CD4-positive, CD25-positive, alpha-beta regulatory T cell (primary cell): Measurements from ENCODE around the gene FMO1. TPM values are rescaled to one million over a fixed set of nuclear protein-coding genes. Genes with fewer than 3 reads are reported as not detected.
"Not testable (repeated sequence)": the region's sequence is repeated elsewhere in the genome, so short reads cannot be mapped to it uniquely, and the experiment has no call there.

Experiments used
- ATAC-seq, 2 donors: fragments of 150-1000 bp; cut with Tn5 transposase; one replicate each; pipeline ENCODE4 v1.10.0; 2021; ENCODE audit warnings: low read depth in 2 of 2, moderate number of reproducible peaks in 2 of 2, moderate library complexity in 1 of 2
- DNase-seq, 3 donors: peaks; one replicate each; pipeline versions ENCODE4 v3.0.0 to v3.0.0-alpha.2; 2012 to 2022; ENCODE audit warnings: mixed read lengths in 1 of 3
- H3K27ac ChIP-seq: one replicate; pipeline ENCODE4 v1.7.0; 2013; ENCODE audit warnings: mild to moderate bottlenecking, low read length; ENCODE audit not compliant: insufficient read depth, poor library complexity, severe bottlenecking
- H3K27me3 ChIP-seq: one replicate; pipeline ENCODE4 v1.7.0; 2013; ENCODE audit warnings: low read length; ENCODE audit not compliant: control insufficient read depth, insufficient read depth
- H3K36me3 ChIP-seq: one replicate; pipeline ENCODE4 v1.7.0; 2013; ENCODE audit warnings: mild to moderate bottlenecking, low read length, moderate library complexity; ENCODE audit not compliant: control insufficient read depth, insufficient read depth
- H3K4me1 ChIP-seq: 2 replicates; pipeline ENCODE4 v1.7.0; 2013; ENCODE audit warnings: mild to moderate bottlenecking, low read length; ENCODE audit not compliant: insufficient read depth, control insufficient read depth, poor library complexity, severe bottlenecking
- H3K4me3 ChIP-seq: one replicate; pipeline ENCODE4 v1.7.0; 2013; ENCODE audit warnings: low read depth, mild to moderate bottlenecking, low read length, moderate library complexity
- H3K9me3 ChIP-seq, 2 experiments: 1 replicate in 1 of 2; 2 replicates in 1 of 2; pipeline ENCODE4 v1.7.0; 2013; ENCODE audit warnings: low read length in 2 of 2, mild to moderate bottlenecking in 1 of 2, moderate library complexity in 1 of 2; ENCODE audit not compliant: control insufficient read depth in 2 of 2
- H3K27ac Mint-ChIP-seq, 3 donors: one replicate each; pipeline ENCODE4 v1.8.0; 2020 to 2022; ENCODE audit warnings: mild to moderate bottlenecking in 3 of 3, mixed read lengths in 3 of 3, moderate library complexity in 2 of 3
- H3K27me3 Mint-ChIP-seq: one replicate; pipeline ENCODE4 v1.8.0; 2022; ENCODE audit warnings: mild to moderate bottlenecking, mixed read lengths
- H3K36me3 Mint-ChIP-seq: one replicate; pipeline ENCODE4 v1.8.0; 2020; ENCODE audit warnings: mixed read lengths
- H3K4me1 Mint-ChIP-seq, 4 donors: one replicate each; pipeline ENCODE4 v1.8.0; 2020 to 2022; ENCODE audit warnings: mixed read lengths in 4 of 4, mild to moderate bottlenecking in 1 of 4
- H3K4me3 Mint-ChIP-seq, 4 donors: one replicate each; pipeline ENCODE4 v1.8.0; 2020 to 2022; ENCODE audit warnings: mild to moderate bottlenecking in 4 of 4, mixed read lengths in 4 of 4, moderate library complexity in 3 of 4
- H3K9me3 Mint-ChIP-seq, 7 donors: one replicate each; pipeline ENCODE4 v1.8.0; 2020 to 2022; ENCODE audit warnings: mixed read lengths in 7 of 7, mild to moderate bottlenecking in 3 of 7, moderate library complexity in 2 of 7
- polyA plus RNA-seq, 4 donors: library from polyadenylated mRNA; unstranded; fragments of 300-500 nt; fragmentation: Illumina TruSeq; gene quantifications; one replicate each; pipeline ENCODE4 v1.2.3, GENCODE V29; 2021
- total RNA-seq: library from RNA; stranded (reverse); gene quantifications from one replicate; pipeline ENCODE4 v1.2.3, GENCODE V29; 2022

FMO1 gene
- total and polyA plus RNA-seq, 5 donors from 2014 or later = not detected

- no peak overlapping the region for H3K27ac ChIP-seq
- Mint-ChIP-seq H3K4me1 (no peaks in the 10 kb centered on the region), H3K9me3 (peaks cover 0 to 1% (median 0%) of the 10 kb centered on the region in 7 donors), H3K36me3 (no peaks in the 10 kb centered on the region), H3K27me3 (peaks cover 12% of the 10 kb centered on the region), H3K4me3 (no peak overlapping the region), H3K27ac (no peak overlapping the region)
- H3K4me1 ChIP-seq = no peaks in the 10 kb centered on the region
- ATAC-seq (no peak), DNase-seq (no peak)
- H3K9me3 ChIP-seq = no peaks in the 10 kb centered on the region
- no peak overlapping the region for H3K4me3 ChIP-seq
- no peaks in the 10 kb centered on the region for H3K36me3 ChIP-seq
- peaks cover 4% of the 10 kb centered on the region for H3K27me3 ChIP-seq
Observed at GRCh38 chr1:171292799-171293198, 44.5 kb downstream of the FMO1 start.

GRCh38 chr1:171295383-171295782 is 47.1 kb downstream of the FMO1 start:
- not testable (repeated sequence) for H3K27ac Mint-ChIP-seq, H3K4me3 ChIP-seq, H3K4me1 ChIP-seq, ATAC-seq, DNase-seq, H3K4me3 Mint-ChIP-seq, H3K27me3 ChIP-seq, H3K36me3 Mint-ChIP-seq, H3K27ac ChIP-seq, H3K4me1 Mint-ChIP-seq, H3K36me3 ChIP-seq
- Mint-ChIP-seq H3K27me3 (peaks cover 17% of the 10 kb centered on the region), H3K9me3 (peaks cover 0 to 17% (median 3%) of the 10 kb centered on the region in 7 donors)
- H3K9me3 ChIP-seq = peaks cover 6 to 12% of the 10 kb centered on the region in 2 experiments

- no peak overlapping the region for H3K27ac ChIP-seq
- DNase-seq (no peak), ATAC-seq (no peak)
- no peaks in the 10 kb centered on the region for H3K4me1 ChIP-seq
- peaks cover 0 to 19% (median 3%) of the 10 kb centered on the region in 7 donors for H3K9me3 Mint-ChIP-seq
- H3K4me3 Mint-ChIP-seq = no peak overlapping the region
- peaks cover 7% of the 10 kb centered on the region for H3K27me3 ChIP-seq
- H3K4me1 Mint-ChIP-seq = no peaks in the 10 kb centered on the region
- H3K27me3 Mint-ChIP-seq = peaks cover 18% of the 10 kb centered on the region
- no peak overlapping the region for H3K4me3 ChIP-seq
- H3K9me3 ChIP-seq = peaks cover 9 to 15% of the 10 kb centered on the region in 2 experiments
- no peaks in the 10 kb centered on the region for H3K36me3 ChIP-seq
- H3K27ac Mint-ChIP-seq = no peak overlapping the region
- H3K36me3 Mint-ChIP-seq = peaks cover under 1% of the 10 kb centered on the region
Observed at GRCh38 chr1:171295821-171296220, 47.5 kb downstream of the FMO1 start.

- Histone ChIP-seq H3K4me1 (no peaks in the 10 kb centered on the region), H3K27ac (no peak overlapping the region), H3K27me3 (peaks cover 7% of the 10 kb centered on the region), H3K4me3 (no peak overlapping the region), H3K36me3 (no peaks in the 10 kb centered on the region), H3K9me3 (peaks cover 15 to 18% of the 10 kb centered on the region in 2 experiments)
- H3K27me3 Mint-ChIP-seq = peaks cover 24% of the 10 kb centered on the region
- DNase-seq (no peak), ATAC-seq (no peak)
- peaks cover 8% of the 10 kb centered on the region for H3K36me3 Mint-ChIP-seq
- H3K27ac Mint-ChIP-seq = no peak overlapping the region
- peaks cover 0 to 29% (median 4%) of the 10 kb centered on the region in 7 donors for H3K9me3 Mint-ChIP-seq
- H3K4me3 Mint-ChIP-seq = no peak overlapping the region
- no peaks in the 10 kb centered on the region for H3K4me1 Mint-ChIP-seq
Observed at GRCh38 chr1:171296897-171297296, 48.6 kb downstream of the FMO1 start.

GRCh38 chr1:171298696-171299095 is 50.4 kb downstream of the FMO1 start:
- H3K27ac ChIP-seq = no peak overlapping the region
- H3K36me3 ChIP-seq = no peaks in the 10 kb centered on the region
- Mint-ChIP-seq H3K4me3 (no peak overlapping the region), H3K36me3 (peaks cover 8% of the 10 kb centered on the region), H3K27me3 (peaks cover 31% of the 10 kb centered on the region), H3K4me1 (no peaks in the 10 kb centered on the region), H3K9me3 (peaks cover 0 to 34% (median 5%) of the 10 kb centered on the region in 7 donors), H3K27ac (no peak overlapping the region)
- H3K27me3 ChIP-seq = peaks cover 9% of the 10 kb centered on the region
- H3K4me3 ChIP-seq = no peak overlapping the region
- ATAC-seq (no peak), DNase-seq (no peak)
- peaks cover 17 to 18% of the 10 kb centered on the region in 2 experiments for H3K9me3 ChIP-seq
- no peaks in the 10 kb centered on the region for H3K4me1 ChIP-seq

GRCh38 chr1:171299342-171299741 is 51.0 kb downstream of the FMO1 start:
- Histone ChIP-seq H3K27ac (no peak overlapping the region), H3K4me1 (no peaks in the 10 kb centered on the region), H3K4me3 (no peak overlapping the region), H3K27me3 (peaks cover 9% of the 10 kb centered on the region), H3K36me3 (no peaks in the 10 kb centered on the region), H3K9me3 (peaks cover 17 to 18% of the 10 kb centered on the region in 2 experiments)
- H3K9me3 Mint-ChIP-seq = peaks cover 0 to 34% (median 5%) of the 10 kb centered on the region in 7 donors
- no peaks in the 10 kb centered on the region for H3K4me1 Mint-ChIP-seq
- H3K36me3 Mint-ChIP-seq = peaks cover 8% of the 10 kb centered on the region
- peaks cover 31% of the 10 kb centered on the region for H3K27me3 Mint-ChIP-seq
- ATAC-seq (no peak), DNase-seq (no peak)
- H3K4me3 Mint-ChIP-seq = no peak overlapping the region
- no peak overlapping the region for H3K27ac Mint-ChIP-seq

- no peak overlapping the region for H3K4me3 ChIP-seq
- H3K27me3 ChIP-seq = peaks cover 7% of the 10 kb centered on the region
- Mint-ChIP-seq H3K36me3 (peaks cover 8% of the 10 kb centered on the region), H3K27ac (no peak overlapping the region), H3K4me3 (no peak overlapping the region), H3K9me3 (peaks cover 0 to 34% (median 5%) of the 10 kb centered on the region in 7 donors), H3K4me1 (no peaks in the 10 kb centered on the region), H3K27me3 (peaks cover 27% of the 10 kb centered on the region)
- peaks cover 17 to 18% of the 10 kb centered on the region in 2 experiments for H3K9me3 ChIP-seq
- ATAC-seq = no peak
- no peaks in the 10 kb centered on the region for H3K36me3 ChIP-seq
- no peak for DNase-seq
- no peak overlapping the region for H3K27ac ChIP-seq
- H3K4me1 ChIP-seq = no peaks in the 10 kb centered on the region
Observed at GRCh38 chr1:171300401-171300800, 52.1 kb downstream of the FMO1 start.

GRCh38 chr1:171310661-171311087 is 62.4 kb downstream of the FMO1 start:
- H3K36me3 Mint-ChIP-seq = no peaks in the 10 kb centered on the region
- Histone ChIP-seq H3K9me3 (no peaks in the 10 kb centered on the region), H3K4me3 (no peak overlapping the region), H3K36me3 (no peaks in the 10 kb centered on the region), H3K27ac (no peak overlapping the region), H3K4me1 (peaks cover 7% of the 10 kb centered on the region), H3K27me3 (no peaks in the 10 kb centered on the region)
- H3K27ac Mint-ChIP-seq = no peak overlapping the region
- peaks cover 0 to 4% (median 0%) of the 10 kb centered on the region in 7 donors for H3K9me3 Mint-ChIP-seq
- no peaks in the 10 kb centered on the region for H3K27me3 Mint-ChIP-seq
- ATAC-seq = no peak
- no peak overlapping the region for H3K4me3 Mint-ChIP-seq
- DNase-seq = no peak
- peaks cover 0 to 19% (median 12%) of the 10 kb centered on the region in 4 donors for H3K4me1 Mint-ChIP-seq
